ENCODE measurements around the gene SNAP25.

GRCh38 chr20:10322073-10323012, 103.7 kb downstream of the SNAP25 start:
- no peak for TF ChIP-seq POLR2A (IDR thresholded peaks at IDR 0.05)
- TF ChIP-seq CTCF (IDR thresholded peaks at IDR 0.05 in 8 of 11, conservative IDR thresholded peaks at IDR 0.05 in 3 of 11) = no peak
